Lung (tissue), 12 donors: ENCODE data around the gene CDH23. TPM values are rescaled to one million over a fixed set of nuclear protein-coding genes. Genes with fewer than 3 reads are reported as not detected.
A peak's percentile ranks its signal among the peaks of the same experiment; 100 is the strongest.

Source experiments
- ATAC-seq: fragments of 200-7000 bp; cut with Tn5 transposase; one replicate; pipeline ENCODE4 v1.9.1; 2020; ENCODE audit warnings: moderate number of reproducible peaks; ENCODE audit not compliant: insufficient read depth, low FRiP score
- DNase-seq, 3 donors: peaks; one replicate each; pipeline ENCODE4 v3.0.0-alpha.2; 2013 to 2017
- H3K27ac ChIP-seq, 2 donors: one replicate each; pipeline ENCODE4 v1.5.1; 2013; ENCODE audit warnings: mild to moderate bottlenecking in 2 of 2, moderate library complexity in 2 of 2, control low read depth in 1 of 2, inconsistent platforms in 1 of 2, low read depth in 1 of 2, low read length in 1 of 2
- H3K27me3 ChIP-seq, 3 donors: one replicate each; pipeline ENCODE4 v1.5.1; 2013; ENCODE audit warnings: low read length in 2 of 3; ENCODE audit not compliant: control insufficient read depth in 3 of 3, insufficient read depth in 3 of 3
- H3K36me3 ChIP-seq, 4 donors: one replicate each; pipeline ENCODE4 v1.5.1; 2013; ENCODE audit warnings: low read length in 4 of 4, mild to moderate bottlenecking in 1 of 4, moderate library complexity in 1 of 4; ENCODE audit not compliant: control insufficient read depth in 4 of 4, insufficient read depth in 4 of 4
- H3K4me1 ChIP-seq, 5 donors: one replicate each; pipeline ENCODE4 v1.5.1; 2013; ENCODE audit warnings: low read length in 5 of 5, mild to moderate bottlenecking in 2 of 5, moderate library complexity in 1 of 5; ENCODE audit not compliant: control insufficient read depth in 5 of 5, insufficient read depth in 5 of 5
- H3K4me3 ChIP-seq: one replicate; pipeline ENCODE4 v1.5.1; 2013; ENCODE audit warnings: mild to moderate bottlenecking, control low read depth, moderate library complexity
- H3K9ac ChIP-seq, 2 donors: one replicate each; pipeline ENCODE4 v1.5.1; 2013; ENCODE audit warnings: low read length in 2 of 2, control low read depth in 1 of 2; ENCODE audit not compliant: insufficient read depth in 1 of 2
- H3K9me3 ChIP-seq, 4 donors: one replicate each; pipeline ENCODE4 v1.5.1; 2013; ENCODE audit warnings: low read length in 3 of 4, mild to moderate bottlenecking in 1 of 4, moderate library complexity in 1 of 4; ENCODE audit not compliant: control insufficient read depth in 4 of 4, insufficient read depth in 3 of 4
- WGBS, 2 donors: extraction: QIAGEN DNeasy Blood & Tissue Kit; methylation state at CpG; one replicate each; pipeline ENCODE4 v1.1.7; 2013; 5-methylcytosine and 5-hydroxymethylcytosine counted together
- polyA plus RNA-seq, 2 donors: library from polyadenylated mRNA; stranded (reverse); fragments of 200-250 nt; gene quantifications; one replicate each; pipeline ENCODE4 v1.2.1, GENCODE V29; 2013
- total RNA-seq, 2 donors: library from RNA; depleted of rRNA in 1 of 2; stranded (reverse); fragments of >200 nt in 1 of 2; gene quantifications; one replicate each; pipeline ENCODE4 v1.2.1, GENCODE V29; 2014 to 2021
- TF ChIP-seq, protein P1 (sequence below): IDR thresholded peaks from 2 replicates; pipeline ENCODE4 v1.5.1; 2012; ENCODE audit warnings: mild to moderate bottlenecking; ENCODE audit errors: control extremely low read depth, extremely low read depth
- donor health status: control.
- donor health status: control.
- donor health status: Bipolar disorder and iron deficiency.
- donor health status: healthy.
- donor health status: DM: yes; HTN: yes; CAD: no.

The CDH23 gene
- total and polyA plus RNA-seq, 4 donors, result 4.5 to 29.5 (median 6.0) TPM

DNA sequence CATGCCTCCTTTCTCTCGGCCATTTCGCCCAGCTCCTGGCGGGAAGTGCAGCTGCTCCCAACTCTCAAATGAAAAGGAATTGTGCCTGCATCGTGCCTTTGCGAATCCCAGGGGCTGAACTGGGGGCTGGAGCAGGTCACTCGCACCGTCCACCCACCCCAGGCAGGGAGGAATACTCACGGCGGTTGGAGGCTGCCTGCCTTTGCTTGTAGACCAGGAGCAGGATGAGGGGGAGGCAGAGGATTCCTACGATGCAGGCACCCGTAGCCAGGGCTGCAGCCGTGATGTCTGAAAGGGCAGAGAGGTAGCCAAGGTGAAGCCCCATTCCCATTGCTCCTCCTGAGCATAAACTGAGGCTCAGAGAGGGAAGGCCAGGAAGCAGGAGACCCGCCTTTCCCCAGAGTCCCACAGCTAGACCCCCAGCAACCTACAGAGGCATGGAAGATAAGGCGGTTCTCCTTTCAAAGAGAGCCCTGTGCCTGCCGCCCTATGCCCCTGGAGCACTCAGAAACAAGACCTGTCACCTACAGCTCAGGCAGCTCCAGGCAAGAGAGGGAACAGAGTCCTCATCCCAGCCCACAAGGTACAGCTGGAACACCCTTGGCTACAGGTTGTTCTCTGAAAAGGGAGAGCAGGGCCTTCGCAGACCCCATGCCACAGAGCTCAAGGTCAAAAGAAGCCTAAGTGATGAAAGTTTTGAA lies 358.6 kb downstream of the CDH23 start:
- ATAC-seq, result no peak
- no peak for DNase-seq
- Histone ChIP-seq H3K4me1 (peaks cover 3 to 42% (median 15%) of the 10 kb centered on the region in 5 donors), H3K27me3 (no peaks in the 10 kb centered on the region), H3K9me3 (no peaks in the 10 kb centered on the region), H3K4me3 (no peak overlapping the region), H3K36me3 (peaks cover 0 to 37% (median 0%) of the 10 kb centered on the region in 4 donors), H3K27ac (peak overlapping the region in 1 of 2 donors; percentile 58), H3K9ac (no peak overlapping the region)
- 90 to 93% methylated on average over 16 of the region's 16 CpGs for WGBS, 2 donors
- TF ChIP-seq, protein P1, sequence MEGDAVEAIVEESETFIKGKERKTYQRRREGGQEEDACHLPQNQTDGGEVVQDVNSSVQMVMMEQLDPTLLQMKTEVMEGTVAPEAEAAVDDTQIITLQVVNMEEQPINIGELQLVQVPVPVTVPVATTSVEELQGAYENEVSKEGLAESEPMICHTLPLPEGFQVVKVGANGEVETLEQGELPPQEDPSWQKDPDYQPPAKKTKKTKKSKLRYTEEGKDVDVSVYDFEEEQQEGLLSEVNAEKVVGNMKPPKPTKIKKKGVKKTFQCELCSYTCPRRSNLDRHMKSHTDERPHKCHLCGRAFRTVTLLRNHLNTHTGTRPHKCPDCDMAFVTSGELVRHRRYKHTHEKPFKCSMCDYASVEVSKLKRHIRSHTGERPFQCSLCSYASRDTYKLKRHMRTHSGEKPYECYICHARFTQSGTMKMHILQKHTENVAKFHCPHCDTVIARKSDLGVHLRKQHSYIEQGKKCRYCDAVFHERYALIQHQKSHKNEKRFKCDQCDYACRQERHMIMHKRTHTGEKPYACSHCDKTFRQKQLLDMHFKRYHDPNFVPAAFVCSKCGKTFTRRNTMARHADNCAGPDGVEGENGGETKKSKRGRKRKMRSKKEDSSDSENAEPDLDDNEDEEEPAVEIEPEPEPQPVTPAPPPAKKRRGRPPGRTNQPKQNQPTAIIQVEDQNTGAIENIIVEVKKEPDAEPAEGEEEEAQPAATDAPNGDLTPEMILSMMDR, result no peak

DNA sequence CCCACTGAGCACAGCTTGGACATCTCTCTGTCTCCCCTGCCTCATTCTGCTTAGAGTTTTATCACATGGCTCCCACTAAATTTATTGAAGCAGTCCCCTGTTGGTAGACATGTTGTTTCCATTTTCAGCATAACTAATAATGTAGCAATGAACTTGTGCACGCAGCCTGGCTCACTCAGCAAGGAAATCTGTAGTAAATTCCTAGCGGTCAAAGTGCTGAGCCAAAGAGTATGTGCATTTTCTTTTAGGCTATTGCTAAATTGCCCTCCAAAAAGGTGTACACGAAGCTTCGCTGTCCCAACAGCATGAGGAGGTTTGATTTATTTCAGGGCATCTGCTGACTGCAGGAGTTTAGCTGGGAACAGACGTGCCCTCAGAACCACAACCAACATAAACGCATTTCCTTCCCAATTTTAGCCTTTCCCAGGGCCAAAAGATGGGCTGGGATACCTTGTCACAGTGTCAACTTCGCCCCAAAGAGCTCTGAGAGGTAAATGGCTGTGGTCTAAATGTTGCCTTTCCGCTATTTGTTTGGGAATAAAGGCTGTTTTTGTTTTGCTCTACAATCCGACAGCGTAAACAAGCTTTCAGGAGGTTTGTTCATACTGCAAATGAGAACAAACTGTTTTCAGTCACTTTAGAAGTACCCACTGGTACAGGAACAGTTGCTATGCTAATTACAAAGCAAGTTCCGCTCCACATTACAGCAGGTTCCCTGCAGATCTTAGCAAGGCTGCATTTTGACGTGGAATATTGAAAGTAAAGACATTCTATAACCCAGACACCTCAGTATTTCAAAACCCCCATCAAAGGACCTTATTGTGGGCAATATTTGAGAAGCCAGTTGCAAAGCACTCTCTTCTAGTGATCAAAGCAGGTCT lies 359.8 kb downstream of the CDH23 start:
- Histone ChIP-seq H3K4me3 (no peak overlapping the region), H3K27ac (peak overlapping the region in 1 of 2 donors; percentile 68), H3K9ac (no peak overlapping the region), H3K27me3 (no peaks in the 10 kb centered on the region), H3K4me1 (peaks cover 3 to 42% (median 16%) of the 10 kb centered on the region in 5 donors), H3K9me3 (no peaks in the 10 kb centered on the region), H3K36me3 (peaks cover 0 to 33% (median 0%) of the 10 kb centered on the region in 4 donors)
- WGBS, 2 donors, result 27 to 58% methylated on average over 12 of the region's 12 CpGs
- DNase-seq (peak; percentile 75 to 93 (median 87)), ATAC-seq (no peak)
- TF ChIP-seq, protein P1, result no peak

DNA sequence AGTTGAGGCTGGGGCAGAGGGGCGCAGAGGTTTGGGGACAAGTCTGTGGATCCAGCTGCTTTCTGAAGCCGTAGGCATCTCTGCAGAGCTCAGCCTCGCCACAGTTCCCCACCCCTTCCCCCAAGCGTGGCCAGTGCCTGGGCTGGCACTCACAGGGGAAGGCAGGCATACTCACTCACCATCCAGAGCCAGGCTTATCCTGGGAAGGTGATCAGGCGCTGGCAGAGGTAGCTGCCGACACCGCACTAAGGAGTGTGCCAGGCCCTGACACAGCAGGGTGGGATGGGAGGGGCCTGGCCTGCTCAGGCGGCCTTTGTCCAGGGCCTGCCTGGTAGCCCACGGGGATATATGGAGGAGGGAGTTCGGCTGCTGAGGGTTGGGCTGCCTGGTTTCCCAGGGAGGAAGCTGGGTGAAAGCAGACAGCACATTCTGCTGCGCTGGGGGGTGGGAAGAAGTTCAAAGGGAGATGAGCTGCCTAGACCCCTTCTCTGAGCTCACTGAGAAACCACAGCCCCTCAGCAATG lies 360.7 kb downstream of the CDH23 start:
- no peak overlapping the region for H3K4me3 ChIP-seq
- H3K9me3 ChIP-seq, result no peaks in the 10 kb centered on the region
- no peaks in the 10 kb centered on the region for H3K27me3 ChIP-seq
- no peak for ATAC-seq
- H3K9ac ChIP-seq, result no peak overlapping the region
- peaks cover 0 to 30% (median 0%) of the 10 kb centered on the region in 4 donors for H3K36me3 ChIP-seq
- DNase-seq, result no peak
- TF ChIP-seq, protein P1, result no peak
- WGBS, 2 donors, result 30 to 57% methylated on average over 11 of the region's 11 CpGs
- H3K4me1 ChIP-seq, result peaks cover 3 to 39% (median 22%) of the 10 kb centered on the region in 5 donors
- peak overlapping the region; percentile 38 to 68 for H3K27ac ChIP-seq
